Inflammatory macrophage (primary cell): ENCODE results near the gene ZNF497.

Experiments used
- DNase-seq, 2 donors: peaks; one replicate each; pipeline ENCODE4 v3.0.0-alpha.2; 2020 to 2022

Gene ZNF497

GRCh38 chr19:58305932-58306323 is 56.6 kb downstream of the ZNF497 start:
- DNase-seq, result no peak

- peak; percentile 99 for DNase-seq
These were observed 57.3 kb downstream of the ZNF497 start, which contains the start of gene ERVK3-1 for GRCh38 chr19:58305065-58305931. Gene ERVK3-1 (plus strand): TSS chr19:58305377. CDS start chr19:58312169, 6,792 bp downstream.

GRCh38 chr19:58304748-58305064 is 57.8 kb downstream of the ZNF497 start:
- no peak for DNase-seq
